SK-N-SH treated with all-trans-retinoic acid at 6 μM for 48 hours (cell line): ENCODE measurements around the gene ALLC.

Source experiments
- ATAC-seq: fragments of 200-7000 bp; cut with Tn5 transposase; 3 replicates; pipeline ENCODE4 v1.9.1; 2020; ENCODE audit warnings: mild to moderate bottlenecking, moderate library complexity
- ARNTL ChIP-seq: fragments of 450-650 bp; formaldehyde crosslinking; IDR thresholded peaks from 2 replicates; pipeline ENCODE4 v1.5.0; 2020; ENCODE audit warnings: low read depth, mild to moderate bottlenecking, moderate library complexity, borderline replicate concordance
- BACH2 ChIP-seq: fragments of 250-450 bp; sonication (Bioruptor Pico); IDR thresholded peaks from 2 replicates; pipeline ENCODE4 v1.9.0; 2021; ENCODE audit warnings: mild to moderate bottlenecking, borderline replicate concordance
- CREB5 ChIP-seq: fragments of 250-450 bp; sonication (Bioruptor Pico); IDR thresholded peaks from 2 replicates; pipeline ENCODE4 v1.5.1; 2020; ENCODE audit warnings: low read depth, mild to moderate bottlenecking, moderate library complexity
- CSDC2 ChIP-seq: fragments of 250-450 bp; sonication (Bioruptor Pico); IDR thresholded peaks from 2 replicates; pipeline ENCODE4 v1.5.0; 2020; ENCODE audit warnings: mild to moderate bottlenecking, moderate library complexity
- CSRNP3 ChIP-seq: fragments of 250-450 bp; sonication (Bioruptor Pico); IDR thresholded peaks from 2 replicates; pipeline ENCODE4 v1.5.1; 2021; ENCODE audit warnings: mild to moderate bottlenecking, moderate library complexity
- ESRRG ChIP-seq: fragments of 250-450 bp; sonication (Bioruptor Pico); IDR thresholded peaks from 2 replicates; pipeline ENCODE4 v1.6.1; 2021; ENCODE audit warnings: mild to moderate bottlenecking
- GLIS3 ChIP-seq: fragments of 250-450 bp; sonication (Bioruptor Pico); IDR thresholded peaks from 2 replicates; pipeline ENCODE4 v1.5.0; 2020; ENCODE audit warnings: mild to moderate bottlenecking, moderate library complexity
- ISL1 ChIP-seq: fragments of 250-450 bp; sonication (Bioruptor Pico); IDR thresholded peaks from 2 replicates; pipeline ENCODE4 v2.1.2; 2022; ENCODE audit warnings: mild to moderate bottlenecking, moderate library complexity
- OSR1 ChIP-seq: fragments of 250-450 bp; sonication (Bioruptor Pico); IDR thresholded peaks from 2 replicates; pipeline ENCODE4 v1.8.0; 2022; ENCODE audit warnings: moderate library complexity, mild to moderate bottlenecking, inconsistent platforms
- PPARA ChIP-seq: fragments of 250-450 bp; sonication (Bioruptor Pico); IDR thresholded peaks from 2 replicates; pipeline ENCODE4 v1.5.0; 2020; ENCODE audit warnings: mild to moderate bottlenecking, borderline replicate concordance
- RARB ChIP-seq: fragments of 250-450 bp; sonication (Bioruptor Pico); IDR thresholded peaks from 2 replicates; pipeline ENCODE4 v1.8.0; 2021; ENCODE audit warnings: mild to moderate bottlenecking, moderate library complexity
- SNAI2 ChIP-seq: fragments of 250-450 bp; sonication (Bioruptor Pico); IDR thresholded peaks from 2 replicates; pipeline ENCODE4 v1.5.0; 2020; ENCODE audit warnings: mild to moderate bottlenecking, moderate library complexity
- TCF4 ChIP-seq: fragments of 250-450 bp; sonication (Bioruptor Pico); IDR thresholded peaks from 2 replicates; pipeline ENCODE4 v1.8.0; 2021; ENCODE audit warnings: mild to moderate bottlenecking, moderate library complexity, borderline replicate concordance
- TOX ChIP-seq: fragments of 250-450 bp; sonication (Bioruptor Pico); IDR thresholded peaks from 2 replicates; pipeline ENCODE4 v1.8.0; 2021; ENCODE audit warnings: mild to moderate bottlenecking, moderate library complexity, borderline replicate concordance
- TSHZ2 ChIP-seq: fragments of 250-450 bp; sonication (Bioruptor Pico); IDR thresholded peaks from 2 replicates; pipeline ENCODE4 v1.5.0; 2020; ENCODE audit warnings: mild to moderate bottlenecking, moderate library complexity
- ZC3H10 ChIP-seq: fragments of 250-450 bp; sonication (Bioruptor Pico); IDR thresholded peaks from 2 replicates; pipeline ENCODE4 v1.5.1; 2021; ENCODE audit warnings: mild to moderate bottlenecking, moderate library complexity
- ZFP3 ChIP-seq: fragments of 250-450 bp; sonication (Bioruptor Pico); IDR thresholded peaks from 2 replicates; pipeline ENCODE4 v1.5.0; 2020; ENCODE audit warnings: mild to moderate bottlenecking, moderate library complexity
- ZFP30 ChIP-seq: fragments of 450-650 bp; formaldehyde crosslinking; IDR thresholded peaks from 2 replicates; pipeline ENCODE4 v1.5.0; 2022; ENCODE audit warnings: mild to moderate bottlenecking, moderate library complexity
- ZNF565 ChIP-seq: fragments of 450-650 bp; formaldehyde crosslinking; conservative IDR thresholded peaks from 2 replicates; pipeline ENCODE4 v1.5.0; 2020; ENCODE audit warnings: low read depth, mild to moderate bottlenecking, moderate library complexity
- ZNF70 ChIP-seq: fragments of 450-650 bp; formaldehyde crosslinking; IDR thresholded peaks from 2 replicates; pipeline ENCODE4 v1.5.0; 2020; ENCODE audit warnings: mild to moderate bottlenecking, moderate library complexity
- ZNF8 ChIP-seq: fragments of 450-650 bp; formaldehyde crosslinking; IDR thresholded peaks from 2 replicates; pipeline ENCODE4 v1.5.0; 2020; ENCODE audit warnings: mild to moderate bottlenecking, moderate library complexity
- TF ChIP-seq, protein P1 (sequence below): fragments of 250-450 bp; sonication (Bioruptor Pico); IDR thresholded peaks from 2 replicates; pipeline ENCODE4 v1.8.0; 2021; ENCODE audit warnings: low read depth, mild to moderate bottlenecking, moderate library complexity, borderline replicate concordance
- TF ChIP-seq, protein P2 (sequence below): fragments of 250-450 bp; sonication (Bioruptor Pico); IDR thresholded peaks from 2 replicates; pipeline ENCODE4 v1.8.0; 2020; ENCODE audit warnings: mild to moderate bottlenecking, moderate library complexity, borderline replicate concordance

The ALLC gene

DNA sequence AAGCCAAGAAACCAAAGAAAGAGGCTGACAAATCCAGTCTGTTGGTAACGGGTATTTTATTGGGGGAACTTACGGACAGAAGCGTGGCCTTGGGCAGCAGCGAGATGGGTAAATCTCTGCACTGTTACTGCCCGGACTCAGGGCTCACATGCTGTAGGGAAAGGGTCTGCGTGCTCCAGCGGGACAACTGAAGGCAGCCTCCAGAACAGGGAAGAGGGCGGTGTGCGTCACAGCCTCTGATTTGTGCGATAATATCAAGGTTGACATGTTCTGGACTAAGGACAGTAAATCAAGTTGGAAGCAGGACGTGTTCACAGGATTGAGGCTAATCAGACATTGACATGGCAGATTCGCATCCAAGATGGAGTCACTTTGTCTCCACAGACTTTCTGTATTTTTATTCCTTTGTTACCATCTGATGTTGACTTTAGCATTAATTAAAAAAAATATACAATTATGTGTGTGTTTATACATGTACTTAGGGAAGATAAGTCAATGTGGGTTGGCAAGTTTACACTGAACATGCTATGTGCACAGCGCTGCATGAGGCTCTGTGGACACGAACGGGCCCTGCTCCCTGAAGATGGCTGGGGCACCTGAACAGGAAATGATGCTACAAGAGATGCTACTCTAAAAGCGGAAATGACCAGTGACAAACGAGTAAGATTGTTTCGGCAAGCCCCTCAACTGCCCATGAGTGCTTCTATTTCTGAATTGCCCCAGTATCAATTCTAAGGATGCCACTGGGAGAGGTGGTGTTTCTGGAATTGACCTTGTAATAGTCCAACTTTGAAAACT is 22.7 kb downstream of the ALLC start:
- no peak for ATAC-seq
- no peak for TF ChIP-seq TCF4
- no peak for TF ChIP-seq ARNTL
- TF ChIP-seq ZNF8 (CRISPR knock-in tag) = no peak
- no peak for TF ChIP-seq CSRNP3 (CRISPR knock-in tag)
- TF ChIP-seq ZFP30 (CRISPR knock-in tag) = no peak
- TF ChIP-seq, protein P1, sequence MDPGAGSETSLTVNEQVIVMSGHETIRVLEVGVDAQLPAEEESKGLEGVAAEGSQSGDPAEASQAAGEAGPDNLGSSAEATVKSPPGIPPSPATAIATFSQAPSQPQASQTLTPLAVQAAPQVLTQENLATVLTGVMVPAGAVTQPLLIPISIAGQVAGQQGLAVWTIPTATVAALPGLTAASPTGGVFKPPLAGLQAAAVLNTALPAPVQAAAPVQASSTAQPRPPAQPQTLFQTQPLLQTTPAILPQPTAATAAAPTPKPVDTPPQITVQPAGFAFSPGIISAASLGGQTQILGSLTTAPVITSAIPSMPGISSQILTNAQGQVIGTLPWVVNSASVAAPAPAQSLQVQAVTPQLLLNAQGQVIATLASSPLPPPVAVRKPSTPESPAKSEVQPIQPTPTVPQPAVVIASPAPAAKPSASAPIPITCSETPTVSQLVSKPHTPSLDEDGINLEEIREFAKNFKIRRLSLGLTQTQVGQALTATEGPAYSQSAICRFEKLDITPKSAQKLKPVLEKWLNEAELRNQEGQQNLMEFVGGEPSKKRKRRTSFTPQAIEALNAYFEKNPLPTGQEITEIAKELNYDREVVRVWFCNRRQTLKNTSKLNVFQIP (CRISPR knock-in tag) = no peak
- TF ChIP-seq RARB (CRISPR knock-in tag) = no peak
- no peak for TF ChIP-seq TOX

DNA sequence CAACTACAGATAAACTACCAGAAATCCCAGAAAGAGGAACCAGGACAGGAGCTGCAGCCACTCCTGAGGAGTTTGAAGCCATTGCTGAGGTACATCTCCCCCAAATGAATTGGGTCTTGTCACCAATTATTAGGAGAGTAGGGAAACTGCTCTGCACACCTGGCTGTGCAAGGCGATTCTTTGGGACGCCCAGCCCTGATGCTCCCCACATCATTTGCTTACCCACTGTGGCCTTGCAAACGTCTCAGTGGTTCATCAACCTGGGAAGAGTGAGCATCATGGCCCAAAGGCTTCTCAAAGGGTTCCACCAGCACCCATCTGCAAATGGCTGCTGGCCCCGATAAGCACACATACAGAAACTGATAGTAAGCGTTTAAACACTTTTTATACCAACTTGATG is 23.6 kb downstream of the ALLC start:
- TF ChIP-seq PPARA (CRISPR knock-in tag) (no peak), CREB5 (CRISPR knock-in tag) (no peak), TSHZ2 (no peak), ESRRG (CRISPR knock-in tag) (no peak), OSR1 (CRISPR knock-in tag) (no peak), TOX (no peak), ISL1 (CRISPR knock-in tag) (no peak), ZNF70 (CRISPR knock-in tag) (no peak), ZNF565 (CRISPR knock-in tag) (no peak), ZC3H10 (CRISPR knock-in tag) (no peak), GLIS3 (CRISPR knock-in tag) (no peak), RARB (CRISPR knock-in tag) (no peak), ZFP3 (CRISPR knock-in tag) (no peak), SNAI2 (CRISPR knock-in tag) (no peak), BACH2 (no peak), ZFP30 (CRISPR knock-in tag) (no peak)
- ATAC-seq = no peak

DNA sequence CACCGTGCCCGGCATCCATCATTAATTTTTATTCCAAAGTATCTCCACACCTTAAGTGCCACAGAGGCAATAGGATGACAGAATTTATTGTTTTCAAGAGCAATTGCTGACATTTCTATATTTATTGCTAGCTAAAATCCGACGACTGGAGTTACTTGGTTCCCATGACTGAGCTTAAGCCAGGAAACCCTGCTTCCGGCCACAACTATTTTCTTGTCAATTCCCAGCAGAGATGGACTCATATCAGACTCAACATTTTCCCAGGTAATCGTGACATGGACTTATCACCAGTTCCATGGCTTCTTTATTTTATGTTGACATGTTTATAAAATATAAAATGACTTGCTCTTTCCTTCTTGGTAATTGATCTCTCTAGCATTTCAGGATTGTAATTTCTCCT is 24.8 kb downstream of the ALLC start:
- no peak for ATAC-seq
- TF ChIP-seq ARNTL = no peak
- TF ChIP-seq TSHZ2 = no peak
- no peak for TF ChIP-seq ZNF70 (CRISPR knock-in tag)
- no peak for TF ChIP-seq ZC3H10 (CRISPR knock-in tag)
- TF ChIP-seq ZFP3 (CRISPR knock-in tag) = no peak
- TF ChIP-seq, protein P2, sequence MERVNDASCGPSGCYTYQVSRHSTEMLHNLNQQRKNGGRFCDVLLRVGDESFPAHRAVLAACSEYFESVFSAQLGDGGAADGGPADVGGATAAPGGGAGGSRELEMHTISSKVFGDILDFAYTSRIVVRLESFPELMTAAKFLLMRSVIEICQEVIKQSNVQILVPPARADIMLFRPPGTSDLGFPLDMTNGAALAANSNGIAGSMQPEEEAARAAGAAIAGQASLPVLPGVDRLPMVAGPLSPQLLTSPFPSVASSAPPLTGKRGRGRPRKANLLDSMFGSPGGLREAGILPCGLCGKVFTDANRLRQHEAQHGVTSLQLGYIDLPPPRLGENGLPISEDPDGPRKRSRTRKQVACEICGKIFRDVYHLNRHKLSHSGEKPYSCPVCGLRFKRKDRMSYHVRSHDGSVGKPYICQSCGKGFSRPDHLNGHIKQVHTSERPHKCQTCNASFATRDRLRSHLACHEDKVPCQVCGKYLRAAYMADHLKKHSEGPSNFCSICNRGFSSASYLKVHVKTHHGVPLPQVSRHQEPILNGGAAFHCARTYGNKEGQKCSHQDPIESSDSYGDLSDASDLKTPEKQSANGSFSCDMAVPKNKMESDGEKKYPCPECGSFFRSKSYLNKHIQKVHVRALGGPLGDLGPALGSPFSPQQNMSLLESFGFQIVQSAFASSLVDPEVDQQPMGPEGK (CRISPR knock-in tag) = no peak
- no peak for TF ChIP-seq ISL1 (CRISPR knock-in tag)
- no peak for TF ChIP-seq CSDC2 (CRISPR knock-in tag)
- no peak for TF ChIP-seq GLIS3 (CRISPR knock-in tag)
- no peak for TF ChIP-seq OSR1 (CRISPR knock-in tag)
- no peak for TF ChIP-seq ZFP30 (CRISPR knock-in tag)
- no peak for TF ChIP-seq TCF4
- TF ChIP-seq ZNF8 (CRISPR knock-in tag) = no peak
- no peak for TF ChIP-seq RARB (CRISPR knock-in tag)
